Progenitor cell of endocrine pancreas (in vitro differentiated cells): Measurements from ENCODE around the gene TCP11L2. TPM values are rescaled to one million over a fixed set of nuclear protein-coding genes. Genes with fewer than 3 reads are reported as not detected.

Experiments used
- DNase-seq: peaks from one replicate; pipeline ENCODE4 v3.0.0; 2021; ENCODE audit warnings: low spot score; ENCODE audit not compliant: unreplicated experiment
- H3K27ac Mint-ChIP-seq: 2 replicates; pipeline ENCODE4 v1.8.0; 2021; ENCODE audit warnings: mild to moderate bottlenecking, moderate library complexity, mixed read lengths
- H3K27me3 Mint-ChIP-seq: 2 replicates; pipeline ENCODE4 v1.8.0; 2021; ENCODE audit warnings: mixed read lengths
- H3K36me3 Mint-ChIP-seq: 2 replicates; pipeline ENCODE4 v1.8.0; 2022; ENCODE audit warnings: mixed read lengths; ENCODE audit not compliant: insufficient read depth
- H3K4me1 Mint-ChIP-seq: 2 replicates; pipeline ENCODE4 v1.8.0; 2021; ENCODE audit warnings: low read depth, mixed read lengths
- H3K4me3 Mint-ChIP-seq: 2 replicates; pipeline ENCODE4 v1.8.0; 2021; ENCODE audit warnings: low read depth, mild to moderate bottlenecking, moderate library complexity, mixed read lengths
- H3K9me3 Mint-ChIP-seq: 2 replicates; pipeline ENCODE4 v1.8.0; 2021; ENCODE audit warnings: low read depth, mixed read lengths
- CTCF ChIP-seq: fragments of 200-600 bp; sonication (generic); IDR thresholded peaks from one replicate; pipeline ENCODE4 v1.5.0; 2021; ENCODE audit warnings: antibody characterized with exemption, mild to moderate bottlenecking; ENCODE audit not compliant: unreplicated experiment
- total RNA-seq: library from RNA; stranded (reverse); gene quantifications from 2 replicates; pipeline ENCODE4 v1.2.1, GENCODE V29; 2021

TCP11L2 gene
- total RNA-seq, 1 donor from 2014 or later = 16.1 TPM

- Mint-ChIP-seq H3K4me3 (no peak overlapping the region), H3K36me3 (peaks cover 3% of the 10 kb centered on the region), H3K9me3 (no peaks in the 10 kb centered on the region), H3K4me1 (peaks cover 34% of the 10 kb centered on the region), H3K27me3 (no peaks in the 10 kb centered on the region), H3K27ac (no peak overlapping the region)
- TF ChIP-seq CTCF = no peak
- no peak for DNase-seq
Measured at GRCh38 chr12:106343214-106343528, 40.6 kb downstream of the TCP11L2 start.

- no peak for DNase-seq
- peaks cover 3% of the 10 kb centered on the region for H3K36me3 Mint-ChIP-seq
- H3K27ac Mint-ChIP-seq = no peak overlapping the region
- H3K4me3 Mint-ChIP-seq = no peak overlapping the region
- no peaks in the 10 kb centered on the region for H3K27me3 Mint-ChIP-seq
- no peak for TF ChIP-seq CTCF
- peaks cover 33% of the 10 kb centered on the region for H3K4me1 Mint-ChIP-seq
- H3K9me3 Mint-ChIP-seq = no peaks in the 10 kb centered on the region
Measured at GRCh38 chr12:106344131-106344530, 41.6 kb downstream of the TCP11L2 start.

GRCh38 chr12:106345746-106346145, 43.2 kb downstream of the TCP11L2 start:
- Mint-ChIP-seq H3K27me3 (peaks cover 6% of the 10 kb centered on the region), H3K4me3 (no peak overlapping the region), H3K4me1 (peaks cover 21% of the 10 kb centered on the region), H3K9me3 (no peaks in the 10 kb centered on the region), H3K36me3 (peaks cover 2% of the 10 kb centered on the region), H3K27ac (no peak overlapping the region)
- peak; percentile 58 for TF ChIP-seq CTCF
- no peak for DNase-seq

GRCh38 chr12:106348411-106348810, 45.9 kb downstream of the TCP11L2 start:
- DNase-seq = no peak
- Mint-ChIP-seq H3K4me3 (no peak overlapping the region), H3K4me1 (no peaks in the 10 kb centered on the region), H3K27me3 (peaks cover 7% of the 10 kb centered on the region), H3K9me3 (no peaks in the 10 kb centered on the region), H3K27ac (no peak overlapping the region), H3K36me3 (peaks cover 2% of the 10 kb centered on the region)
- TF ChIP-seq CTCF = no peak

GRCh38 chr12:106353175-106353574, 50.6 kb downstream of the TCP11L2 start:
- H3K36me3 Mint-ChIP-seq = no peaks in the 10 kb centered on the region
- H3K9me3 Mint-ChIP-seq = no peaks in the 10 kb centered on the region
- no peak for TF ChIP-seq CTCF
- no peak overlapping the region for H3K4me3 Mint-ChIP-seq
- no peak for DNase-seq
- peaks cover 8% of the 10 kb centered on the region for H3K4me1 Mint-ChIP-seq
- H3K27me3 Mint-ChIP-seq = peaks cover 7% of the 10 kb centered on the region
- no peak overlapping the region for H3K27ac Mint-ChIP-seq
